Stimulated activated CD8-positive, alpha-beta memory T cell treated with anti-CD3 and anti-CD28 coated beads, Interleukin-12 subunit alpha, Interleukin-12 subunit beta, amount 100 ng/mL, for 24 hours (primary cell): ENCODE results near the gene DPP3.
A peak's percentile ranks its signal among the peaks of the same experiment; 100 is the strongest.
"Not testable (repeated sequence)": the region's sequence is repeated elsewhere in the genome, so short reads cannot be mapped to it uniquely, and the experiment has no call there.

Experiments used
- DNase-seq: peaks from one replicate; pipeline ENCODE4 v3.0.0-alpha.2; 2020; ENCODE audit errors: extremely low read depth

The DPP3 gene

DNA sequence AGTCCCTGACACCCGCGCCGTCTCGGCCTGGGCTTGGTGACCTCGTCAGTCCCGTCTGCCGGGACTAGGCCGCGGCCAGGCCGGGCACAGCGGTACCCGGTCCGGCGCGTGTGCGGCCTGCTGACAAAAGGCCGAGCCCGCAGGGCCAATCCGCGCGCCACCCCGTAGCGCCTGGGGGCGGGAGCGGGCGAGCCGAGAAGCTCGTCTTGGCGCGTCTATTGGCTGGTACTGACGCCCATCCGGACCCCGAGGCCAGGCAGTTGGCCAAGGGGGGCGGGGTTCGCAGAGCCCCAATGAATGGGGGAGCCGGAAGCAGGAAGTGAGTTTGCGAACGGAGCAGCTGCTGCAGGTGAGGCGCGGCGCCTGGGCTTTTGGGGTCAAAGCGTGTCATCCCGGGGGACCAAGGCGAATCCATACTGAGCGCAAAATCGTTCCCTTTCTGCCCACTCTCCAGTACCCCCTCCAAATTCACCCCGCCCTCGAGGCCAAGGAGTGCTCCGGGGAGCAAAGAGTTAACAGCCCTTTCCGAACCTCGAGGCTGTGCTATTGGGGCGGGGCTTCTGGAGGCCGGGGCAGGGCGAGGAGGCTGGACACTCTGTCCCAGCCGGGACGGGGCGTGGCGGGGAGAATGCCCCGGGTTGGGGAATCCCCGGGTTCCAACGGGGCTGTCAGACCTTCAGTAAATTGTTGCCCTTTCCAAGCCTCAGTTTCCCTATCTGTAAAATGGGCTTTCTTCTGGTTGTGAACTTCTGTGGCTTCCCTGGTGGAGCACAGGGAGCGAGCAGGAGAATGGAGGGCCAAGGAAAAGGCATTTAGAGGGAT lies at the start of gene DPP3:
DPP3 (plus strand) TSS at position 318 of the 822 bp plus-strand sequence. CDS start 1,767 bp downstream, outside the sequence.
- DNase-seq = peak; percentile 93

DNA sequence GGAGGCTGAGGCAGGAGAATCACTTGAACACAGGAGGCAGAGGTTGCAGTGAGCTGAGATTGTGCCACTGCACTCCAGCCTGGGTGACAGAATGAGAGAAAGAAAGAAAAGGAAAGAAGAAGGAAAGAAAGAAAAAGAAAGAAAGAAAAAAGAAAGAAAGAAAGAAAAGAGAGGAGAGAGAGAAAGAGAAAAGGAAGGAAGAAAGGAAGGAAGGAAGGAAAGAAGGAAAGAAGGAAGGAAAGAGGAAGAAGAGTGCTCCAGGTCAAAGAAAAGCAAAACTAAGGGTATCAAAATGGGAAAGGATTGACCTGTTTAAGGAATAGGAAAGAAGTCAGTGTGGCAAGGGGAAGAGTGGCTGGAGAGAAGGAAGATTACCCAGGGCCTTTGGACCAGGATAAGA lies 48.9 kb upstream of the DPP3 start:
- not testable (repeated sequence) for DNase-seq

DNA sequence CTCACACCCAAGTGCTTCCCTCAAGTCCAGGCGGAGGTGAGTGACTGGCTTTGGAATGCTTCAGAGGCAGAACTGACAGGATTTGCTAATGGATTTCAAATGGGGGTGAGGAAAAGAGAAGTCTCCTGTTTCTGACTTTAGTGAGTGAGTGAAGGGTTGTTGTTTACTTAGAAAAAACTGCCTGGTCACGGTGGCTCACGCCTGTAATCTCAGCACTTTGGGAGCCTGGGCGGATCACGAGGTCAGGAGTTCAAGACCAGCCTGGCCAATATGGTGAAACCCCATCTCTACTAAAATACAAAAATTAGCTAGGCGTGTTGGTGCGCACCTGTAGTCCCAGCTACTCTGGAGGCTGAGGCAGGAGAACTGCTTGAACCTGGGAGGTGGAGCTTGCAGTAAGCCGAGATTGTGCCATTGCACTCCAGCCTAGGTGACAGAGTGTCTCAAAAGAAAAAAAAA lies 48.3 kb upstream of the DPP3 start:
- DNase-seq = not testable (repeated sequence)

GRCh38 chr11:66432597-66432996 lies 47.6 kb upstream of the DPP3 start:
- DNase-seq = no peak

- DNase-seq = no peak
Observed at GRCh38 chr11:66437979-66438503, 42.2 kb upstream of the DPP3 start.

DNA sequence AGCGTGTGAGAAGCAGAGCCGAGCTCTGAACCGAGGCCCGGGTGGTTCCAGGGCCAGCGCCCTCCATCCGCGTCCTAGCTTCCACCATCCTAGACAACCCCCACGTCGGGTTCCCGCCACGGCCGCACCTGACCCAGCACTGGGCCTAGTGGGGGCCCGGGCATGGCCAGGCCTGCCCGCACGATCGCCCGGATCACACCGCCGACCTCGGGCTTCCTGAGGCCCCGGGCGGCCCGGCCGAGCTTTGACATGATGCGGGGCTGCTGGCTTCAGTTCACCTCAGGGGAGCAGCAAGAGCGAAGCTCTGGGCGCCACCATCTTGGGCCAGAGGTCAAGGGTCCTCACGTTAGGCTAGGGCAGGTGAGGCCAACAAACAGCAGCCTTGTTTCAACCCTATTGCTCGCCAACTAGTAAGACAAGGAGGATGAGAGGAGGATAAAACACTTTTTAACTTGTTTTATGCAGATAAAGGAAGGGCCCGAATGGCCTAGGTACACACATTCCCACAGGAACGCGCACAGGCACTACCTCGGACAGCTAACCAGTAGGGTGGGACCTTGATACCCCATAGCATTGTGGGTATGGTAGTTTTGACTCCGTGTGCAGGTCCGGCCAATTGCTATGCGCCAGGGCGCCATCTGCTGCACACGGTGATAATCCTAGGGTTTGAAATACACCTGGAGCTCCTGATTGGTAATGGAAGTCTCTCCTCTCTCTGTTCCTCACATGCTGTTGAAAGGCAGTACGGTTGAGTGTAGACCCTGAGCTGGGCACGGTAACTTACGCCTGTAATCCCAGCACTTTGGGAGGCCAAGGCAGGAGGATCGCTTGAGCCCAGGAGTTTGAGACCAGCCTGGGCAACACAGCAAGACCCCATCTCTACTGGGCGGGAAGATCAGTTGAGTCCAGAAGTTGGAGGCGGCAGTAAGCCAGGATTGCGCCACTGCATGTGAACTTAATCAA lies 41.4 kb upstream of the DPP3 start, which contains the start of gene MRPL11:
MRPL11 (minus strand) TSS at position 345 of the 963 bp plus-strand sequence; CDS start at position 251, 94 bp downstream.
- peak; percentile 72 for DNase-seq

GRCh38 chr11:66440101-66440939 lies 39.9 kb upstream of the DPP3 start:
- not testable (repeated sequence) for DNase-seq

DNA sequence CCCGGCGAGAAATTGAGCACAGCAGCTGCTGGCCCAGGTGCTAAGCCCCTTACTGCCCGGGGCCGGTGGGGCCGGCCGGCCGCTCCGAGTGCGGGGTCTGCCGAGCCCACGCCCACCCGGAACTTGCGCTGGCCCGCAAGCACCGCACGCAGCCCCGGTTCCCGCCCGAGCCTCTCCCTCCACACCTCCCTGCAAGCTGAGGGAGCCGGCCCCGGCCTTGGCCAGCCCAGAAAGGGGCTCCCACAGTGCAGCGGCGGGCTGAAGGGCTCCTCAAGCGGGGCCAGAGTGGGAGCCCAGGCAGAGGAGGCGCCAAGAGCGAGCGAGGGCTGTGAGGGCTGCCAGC lies 39.3 kb upstream of the DPP3 start:
- not testable (repeated sequence) for DNase-seq

- DNase-seq = no peak
Observed at GRCh38 chr11:66443602-66444001, 36.6 kb upstream of the DPP3 start.

DNA sequence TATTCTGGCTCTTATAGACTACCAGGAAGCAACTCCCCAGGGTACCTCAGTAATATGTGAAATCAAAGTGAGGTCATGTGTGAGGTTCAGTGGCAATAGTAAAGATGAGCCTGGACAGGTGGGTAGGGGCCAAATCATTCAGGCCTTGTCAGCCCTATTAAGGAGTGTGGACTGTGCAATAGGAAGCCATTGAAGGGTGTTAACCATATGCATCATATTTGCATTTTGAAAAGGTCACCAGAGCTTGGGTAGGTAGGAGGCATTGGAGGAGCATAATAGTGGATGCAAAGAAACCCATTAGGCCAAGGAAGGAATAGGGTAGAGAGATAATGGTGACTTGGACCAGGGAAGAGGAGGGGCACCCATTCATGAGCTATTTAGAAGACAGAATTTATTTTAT lies 33.2 kb upstream of the DPP3 start:
- no peak for DNase-seq

DNA sequence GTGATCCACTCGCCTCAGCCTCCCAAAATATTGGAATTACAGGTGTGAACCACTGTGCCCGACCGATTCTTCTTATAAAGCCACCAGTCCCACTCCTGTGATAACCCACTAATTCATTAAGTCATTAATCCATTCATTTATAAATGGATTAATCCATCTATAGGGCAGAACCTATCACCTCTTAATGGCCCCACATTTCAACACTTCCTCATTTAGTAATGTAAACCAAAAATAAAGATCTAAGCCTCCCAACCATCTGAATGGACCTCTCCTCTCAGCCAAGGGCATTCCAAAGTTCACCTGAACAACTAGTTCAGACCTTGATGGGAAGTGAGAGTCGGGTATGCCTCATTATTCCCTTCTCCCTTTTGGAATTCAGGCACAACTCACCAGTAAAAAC lies 31.7 kb upstream of the DPP3 start:
- no peak for DNase-seq

- no peak for DNase-seq
Observed at GRCh38 chr11:66450560-66450959, 29.7 kb upstream of the DPP3 start.

DNA sequence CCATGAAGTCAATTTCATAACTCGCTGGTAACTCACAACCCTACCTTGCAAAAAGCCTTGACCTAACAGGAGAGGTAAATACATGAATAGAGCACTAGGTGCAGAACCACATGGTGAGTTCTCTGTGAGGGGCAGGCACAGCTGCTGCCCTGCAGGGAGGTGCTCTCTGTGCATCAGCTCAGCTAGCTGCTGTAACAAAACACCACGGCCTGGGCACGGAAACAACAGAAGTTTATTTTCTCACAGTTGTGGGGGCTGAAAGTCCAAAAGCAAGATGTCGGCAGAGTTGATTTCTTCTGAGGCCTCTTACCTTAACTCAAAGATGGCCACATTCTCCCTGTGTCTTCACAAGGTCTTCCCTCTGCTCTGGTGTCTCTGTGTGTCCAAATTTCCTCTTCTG lies 28.6 kb upstream of the DPP3 start:
- DNase-seq = no peak

DNA sequence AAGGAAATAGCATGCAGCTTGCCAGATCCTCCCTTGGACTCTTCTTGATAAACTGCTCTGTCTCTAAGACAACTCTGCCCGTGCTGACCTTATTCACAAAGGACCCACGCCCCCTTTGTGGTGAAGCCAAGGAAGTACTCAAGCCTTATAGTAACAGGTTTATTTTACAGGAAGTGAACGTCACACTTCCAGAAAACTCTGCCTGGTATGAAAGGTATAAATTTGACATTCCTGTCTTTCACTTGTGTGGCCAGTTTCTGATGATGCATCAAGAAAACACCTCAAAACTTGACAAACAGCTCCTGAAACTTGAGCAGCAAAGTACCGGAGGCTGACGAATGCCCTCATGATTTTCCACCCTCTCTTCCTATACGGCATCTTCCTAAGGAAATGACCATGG lies 26.0 kb upstream of the DPP3 start:
- no peak for DNase-seq

DNA sequence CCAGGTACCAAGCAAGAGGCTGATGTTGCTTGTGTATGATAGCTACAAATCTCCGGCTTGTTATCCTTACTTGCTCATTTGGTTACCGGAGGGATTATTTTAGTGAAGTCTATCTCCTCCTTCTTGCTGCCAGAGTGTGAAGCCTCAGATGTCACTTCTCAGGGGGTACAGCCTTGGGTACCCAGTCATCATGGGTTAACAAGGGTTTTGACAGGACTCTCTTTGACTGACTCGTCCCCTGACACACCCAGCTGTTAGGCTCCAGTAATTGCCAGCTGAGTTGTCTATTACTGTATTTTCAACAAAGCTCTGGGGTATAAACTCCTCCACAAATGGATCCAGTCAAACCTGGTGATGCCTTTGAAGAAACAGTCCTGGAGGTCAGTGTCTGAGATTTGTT lies 25.4 kb upstream of the DPP3 start:
- no peak for DNase-seq

GRCh38 chr11:66457826-66458225 lies 22.4 kb upstream of the DPP3 start:
- DNase-seq = no peak

GRCh38 chr11:66459138-66459778 lies 21.0 kb upstream of the DPP3 start:
- no peak for DNase-seq

GRCh38 chr11:66462010-66462409 lies 18.2 kb upstream of the DPP3 start:
- no peak for DNase-seq

GRCh38 chr11:66462911-66463310 lies 17.3 kb upstream of the DPP3 start:
- DNase-seq = no peak

GRCh38 chr11:66464116-66464515 lies 16.1 kb upstream of the DPP3 start:
- not testable (repeated sequence) for DNase-seq

DNA sequence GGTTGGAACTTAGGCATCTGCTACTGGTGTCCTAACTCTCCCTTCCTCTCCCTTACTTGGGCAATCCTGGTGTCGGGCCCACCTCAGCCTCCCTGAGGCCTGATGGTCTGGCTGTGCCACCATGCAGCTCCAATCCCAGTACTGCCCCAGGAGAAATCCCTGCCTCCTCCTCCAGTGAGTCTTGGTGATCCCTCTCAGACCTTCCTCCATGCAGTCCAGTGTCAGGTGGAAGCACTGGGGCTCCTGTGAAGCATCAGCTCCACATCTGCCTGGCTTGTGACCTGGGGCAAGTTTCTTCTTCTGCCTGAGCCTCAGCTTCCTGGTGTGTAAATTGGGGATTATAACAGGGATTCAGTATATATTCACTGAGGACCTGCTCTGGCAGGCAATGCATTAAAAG lies 15.3 kb upstream of the DPP3 start:
- no peak for DNase-seq
